Panc1 (cell line): ENCODE measurements around the gene ADAD2. TPM values are rescaled to one million over a fixed set of nuclear protein-coding genes. Genes with fewer than 3 reads are reported as not detected.

ENCODE experiments used
- ATAC-seq: fragments of 200-7000 bp; cut with Tn5 transposase; 2 replicates; pipeline ENCODE4 v1.9.1; 2020; ENCODE audit warnings: mild to moderate bottlenecking, moderate library complexity
- BruUV-seq: library from RNA; stranded (reverse); fragments of 400-500 nt; replicated peaks from 2 replicates; lab custom pipeline; 2021; lab: Mats Ljungman, UMichigan
- CTCF ChIA-PET: fragments of 300-600 bp; sonication (Branson Sonifier 250); formaldehyde crosslinking; loops from one replicate; lab custom pipeline; 2022; ENCODE audit warnings: antibody characterized with exemption; lab: Charles Lee
- POLR2A ChIA-PET: fragments of 300-600 bp; sonication (Branson Sonifier 250); formaldehyde crosslinking; loops from one replicate; lab custom pipeline; 2022; ENCODE audit warnings: antibody characterized with exemption; lab: Charles Lee
- DNase-seq: peaks from one replicate; pipeline ENCODE4 v3.0.0-alpha.2; 2010; ENCODE audit warnings: low read depth, low spot score
- H3K27ac ChIP-seq: 2 replicates; pipeline ENCODE4 v1.5.1; 2011; ENCODE audit warnings: mild to moderate bottlenecking, low read length, inconsistent platforms
- H3K27me3 ChIP-seq: fragments of 200-500 bp; sonication (Bioruptor generic); 2 replicates; pipeline ENCODE4 v1.6.0; 2014; ENCODE audit warnings: low read length, inconsistent platforms; ENCODE audit not compliant: control insufficient read depth, insufficient read depth
- H3K36me3 ChIP-seq: fragments of 200-500 bp; sonication (Bioruptor generic); 2 replicates; pipeline ENCODE4 v1.5.1; 2014; ENCODE audit warnings: inconsistent platforms, mild to moderate bottlenecking, low read length, moderate library complexity; ENCODE audit not compliant: control insufficient read depth, insufficient read depth
- H3K4me1 ChIP-seq: 2 replicates; pipeline ENCODE4 v1.5.1; 2011; ENCODE audit warnings: inconsistent platforms, mild to moderate bottlenecking, low read length, moderate library complexity; ENCODE audit not compliant: control insufficient read depth, insufficient read depth
- H3K4me3 ChIP-seq, 2 experiments: 2 replicates each; pipeline ENCODE4 v1.5.1; 2011 to 2012; ENCODE audit warnings: low read depth in 2 of 2, low read length in 2 of 2, mild to moderate bottlenecking in 2 of 2, inconsistent platforms in 1 of 2, moderate library complexity in 1 of 2
- H3K9me3 ChIP-seq: fragments of 200-500 bp; sonication (Bioruptor generic); 2 replicates; pipeline ENCODE4 v1.5.1; 2014; ENCODE audit warnings: low read depth, mild to moderate bottlenecking, inconsistent platforms, low read length, moderate library complexity; ENCODE audit not compliant: control insufficient read depth, insufficient read depth
- POLR2AphosphoS5 ChIP-seq: IDR thresholded peaks from 2 replicates; pipeline ENCODE4 v1.6.1; 2012; ENCODE audit warnings: mild to moderate bottlenecking, low read depth, low read length, moderate library complexity
- REST ChIP-seq, 2 experiments: IDR thresholded peaks; 2 replicates each; pipeline ENCODE4 v1.6.1; 2011 to 2012; ENCODE audit warnings: low read depth in 2 of 2, control low read depth in 1 of 2, low read length in 1 of 2, mild to moderate bottlenecking in 1 of 2, moderate library complexity in 1 of 2; ENCODE audit not compliant: insufficient read depth in 1 of 2
- SIN3A ChIP-seq: IDR thresholded peaks from 2 replicates; pipeline ENCODE4 v1.6.1; 2012; ENCODE audit warnings: low read depth, mild to moderate bottlenecking, low read length, moderate library complexity, borderline replicate concordance; ENCODE audit not compliant: insufficient read depth
- TCF7L2 ChIP-seq: IDR thresholded peaks from 2 replicates; pipeline ENCODE4 v1.6.1; 2011; ENCODE audit warnings: mild to moderate bottlenecking, low read depth, low read length, inconsistent platforms
- in situ Hi-C: cut with HindIII; loops from 2 replicates; pipeline ENCODE4 v1.10.0; 2016; ENCODE audit warnings: low sequenced_read_pairs, low pct_unique_long_range_greater_than_20kb
- intact Hi-C: fragments of 100-400 bp; cut with micrococcal nuclease; formaldehyde crosslinking; loops from one replicate; pipeline ENCODE4 v1.10.0; 2022; ENCODE audit not compliant: unreplicated experiment
- total RNA-seq: library from RNA; stranded (reverse); gene quantifications from one replicate; pipeline ENCODE4 v1.2.1, GENCODE V29; 2021; ENCODE audit not compliant: unreplicated experiment
- TF ChIP-seq, protein P1 (sequence below): fragments of 450-650 bp; IDR thresholded peaks from 2 replicates; pipeline ENCODE4 v1.5.1; 2017; ENCODE audit warnings: mild to moderate bottlenecking

ADAD2 gene
- total RNA-seq, 1 experiment from 2014 or later: not detected

- in situ Hi-C loops (no loop called here), intact Hi-C loops (loop anchor here (5.0 to 10.0 kb wide), 2 partner anchors 127 to 304 kb away; no protein-coding TSS in a partner anchor)
- ATAC-seq (no peak), DNase-seq (no peak)
- Histone ChIP-seq H3K27ac (no peak overlapping the region), H3K4me1 (peaks cover 19% of the 10 kb centered on the region), H3K27me3 (no peaks in the 10 kb centered on the region), H3K4me3 (no peak overlapping the region), H3K36me3 (no peaks in the 10 kb centered on the region), H3K9me3 (no peaks in the 10 kb centered on the region)
- ChIA-PET POLR2A (no interaction called here), CTCF (no interaction called here)
- TF ChIP-seq, protein P1, sequence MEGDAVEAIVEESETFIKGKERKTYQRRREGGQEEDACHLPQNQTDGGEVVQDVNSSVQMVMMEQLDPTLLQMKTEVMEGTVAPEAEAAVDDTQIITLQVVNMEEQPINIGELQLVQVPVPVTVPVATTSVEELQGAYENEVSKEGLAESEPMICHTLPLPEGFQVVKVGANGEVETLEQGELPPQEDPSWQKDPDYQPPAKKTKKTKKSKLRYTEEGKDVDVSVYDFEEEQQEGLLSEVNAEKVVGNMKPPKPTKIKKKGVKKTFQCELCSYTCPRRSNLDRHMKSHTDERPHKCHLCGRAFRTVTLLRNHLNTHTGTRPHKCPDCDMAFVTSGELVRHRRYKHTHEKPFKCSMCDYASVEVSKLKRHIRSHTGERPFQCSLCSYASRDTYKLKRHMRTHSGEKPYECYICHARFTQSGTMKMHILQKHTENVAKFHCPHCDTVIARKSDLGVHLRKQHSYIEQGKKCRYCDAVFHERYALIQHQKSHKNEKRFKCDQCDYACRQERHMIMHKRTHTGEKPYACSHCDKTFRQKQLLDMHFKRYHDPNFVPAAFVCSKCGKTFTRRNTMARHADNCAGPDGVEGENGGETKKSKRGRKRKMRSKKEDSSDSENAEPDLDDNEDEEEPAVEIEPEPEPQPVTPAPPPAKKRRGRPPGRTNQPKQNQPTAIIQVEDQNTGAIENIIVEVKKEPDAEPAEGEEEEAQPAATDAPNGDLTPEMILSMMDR: no peak
- TF ChIP-seq TCF7L2 (no peak), REST (IDR thresholded peaks at IDR 0.05; ENCODE audit: insufficient read depth in 1 of 2, low read depth in 2 of 2, low read length in 1 of 2) (no peak), SIN3A (no peak), POLR2AphosphoS5 (no peak)
- no TSS peak for BruUV-seq
Observed at GRCh38 chr16:84180519-84181140, 10.3 kb upstream of the ADAD2 start.

DNA sequence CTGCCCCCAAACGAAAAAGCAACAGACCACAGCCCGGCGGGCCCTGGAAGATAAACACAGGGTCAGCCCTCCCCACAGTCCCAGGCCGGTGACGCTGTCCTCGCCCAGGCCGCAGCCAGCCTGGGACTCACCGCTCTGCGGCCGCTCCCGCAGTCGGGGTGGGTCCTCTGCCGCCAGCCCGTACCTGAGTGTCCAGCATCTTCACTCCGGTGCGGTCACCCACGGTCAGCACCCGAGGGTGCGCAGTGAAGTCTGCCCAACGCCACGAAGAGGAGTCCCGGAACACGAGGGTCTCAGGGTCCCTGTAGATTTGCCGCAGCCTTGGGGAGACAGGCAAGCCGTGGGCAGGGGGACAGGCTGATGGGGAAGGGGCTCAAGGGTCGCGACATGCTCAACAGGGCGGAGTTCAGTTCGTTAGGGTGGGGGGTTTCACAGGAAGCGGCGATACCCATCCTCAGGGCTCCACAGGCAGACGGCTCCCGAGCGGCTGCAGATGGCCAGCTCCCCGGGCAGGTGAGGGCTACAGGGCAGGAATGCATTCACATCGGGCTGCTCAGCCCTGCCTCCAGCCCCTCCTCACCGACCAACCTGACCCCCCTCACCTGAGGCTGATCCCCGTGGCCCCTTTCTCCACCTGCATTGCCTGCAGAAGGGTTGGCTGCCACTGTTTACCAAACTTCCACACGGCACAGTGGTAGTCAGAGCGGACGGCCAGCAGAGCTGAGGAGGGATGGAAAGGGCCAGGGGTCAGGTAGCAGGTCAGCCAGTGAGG is 9.6 kb upstream of the ADAD2 start:
- ATAC-seq: no peak
- H3K27me3 ChIP-seq: no peaks in the 10 kb centered on the region
- CTCF ChIA-PET: no interaction called here
- H3K36me3 ChIP-seq: peaks cover 1% of the 10 kb centered on the region; the same call in 1 of the 2 replicates
- in situ Hi-C loops (no loop called here), intact Hi-C loops (loop anchor here (5.0 to 10.0 kb wide), 2 partner anchors 126 to 303 kb away; no protein-coding TSS in a partner anchor)
- no peaks in the 10 kb centered on the region for H3K9me3 ChIP-seq
- BruUV-seq: no TSS peak
- no peak overlapping the region for H3K4me3 ChIP-seq
- no peak for DNase-seq
- POLR2A ChIA-PET: no interaction called here
- no peak overlapping the region for H3K27ac ChIP-seq
- TF ChIP-seq SIN3A: no peak
- TF ChIP-seq REST (IDR thresholded peaks at IDR 0.05; ENCODE audit: insufficient read depth in 1 of 2, low read depth in 2 of 2, low read length in 1 of 2): no peak
- TF ChIP-seq POLR2AphosphoS5: no peak
- TF ChIP-seq TCF7L2: no peak
- TF ChIP-seq, protein P1: no peak
- peaks cover 14% of the 10 kb centered on the region for H3K4me1 ChIP-seq
